H1 (cell line): ENCODE data around the gene ADAM30.

Experiments
- EP300 ChIP-seq, 2 experiments: IDR thresholded peaks; 1 replicate in 1 of 2; 2 replicates in 1 of 2; pipeline ENCODE4 v1.6.1; 2011 to 2012; ENCODE audit warnings: low read depth in 2 of 2, low read length in 2 of 2, mild to moderate bottlenecking in 2 of 2, borderline replicate concordance in 1 of 2, inconsistent platforms in 1 of 2, moderate library complexity in 1 of 2
- EZH2 ChIP-seq: fragments of 200-600 bp; sonication (generic); IDR thresholded peaks from 2 replicates; pipeline ENCODE4 v1.7.1; 2012; ENCODE audit warnings: low read depth, mild to moderate bottlenecking, moderate library complexity, low read length, inconsistent platforms; ENCODE audit not compliant: severe bottlenecking
- JUND ChIP-seq: IDR thresholded peaks from 2 replicates; pipeline ENCODE4 v1.6.1; 2011; ENCODE audit warnings: mild to moderate bottlenecking, improper control_type of control experiment, low read length
- SP1 ChIP-seq: IDR thresholded peaks from 2 replicates; pipeline ENCODE4 v1.6.1; 2011; ENCODE audit warnings: low read depth, low read length
- ZNF274 ChIP-seq: IDR thresholded peaks from 2 replicates; pipeline ENCODE4 v1.7.0; 2012; ENCODE audit warnings: low read length, borderline replicate concordance; ENCODE audit errors: extremely low read depth

DNA sequence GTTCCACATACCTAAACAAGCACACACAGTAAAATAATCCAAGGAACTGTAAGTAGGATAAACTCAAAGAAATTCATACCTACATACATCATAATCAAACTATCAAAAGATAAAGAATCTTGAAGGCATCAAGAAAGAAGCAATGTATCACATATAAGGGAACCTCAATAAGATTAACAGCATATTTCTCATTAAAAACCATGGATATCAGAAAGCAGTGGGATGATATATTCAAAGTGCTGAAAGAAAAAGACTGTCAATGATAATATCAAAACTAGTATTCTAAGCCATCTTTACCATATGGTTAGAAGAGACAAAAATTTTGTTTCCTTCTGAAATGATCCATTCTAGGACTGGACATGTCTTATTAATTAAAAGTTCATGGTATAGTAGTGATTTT lies 37.1 kb upstream of the ADAM30 start:
- TF ChIP-seq JUND: no peak
- TF ChIP-seq EZH2: no peak
- no peak for TF ChIP-seq ZNF274
- TF ChIP-seq SP1: no peak
- no peak for TF ChIP-seq EP300 (IDR thresholded peaks at IDR 0.05; ENCODE audit: borderline replicate concordance in 1 of 2, low read depth in 2 of 2, low read length in 2 of 2)
